ENCODE measurements around the gene MFF. TPM values are rescaled to one million over a fixed set of nuclear protein-coding genes. Genes with fewer than 3 reads are reported as not detected.
"Not testable (repeated sequence)": the region's sequence is repeated elsewhere in the genome, so short reads cannot be mapped to it uniquely, and the experiment has no call there.

MFF gene
- total RNA-seq, 1 donor from 2014 or later = 101 TPM

GRCh38 chr2:227370791-227371312 lies 45.8 kb downstream of the MFF start:
- peak; percentile 76 for ATAC-seq
- intact Hi-C loops (cut with micrococcal nuclease) = no loop called here
- no peak for DNase-seq

GRCh38 chr2:227373389-227373788 lies 48.3 kb downstream of the MFF start:
- DNase-seq (no peak), ATAC-seq (no peak)
- intact Hi-C loops (cut with micrococcal nuclease) = no loop called here

- ATAC-seq (no peak), DNase-seq (no peak)
- intact Hi-C loops (cut with micrococcal nuclease) = no loop called here
Observed at GRCh38 chr2:227374158-227374557, 49.1 kb downstream of the MFF start.

DNA sequence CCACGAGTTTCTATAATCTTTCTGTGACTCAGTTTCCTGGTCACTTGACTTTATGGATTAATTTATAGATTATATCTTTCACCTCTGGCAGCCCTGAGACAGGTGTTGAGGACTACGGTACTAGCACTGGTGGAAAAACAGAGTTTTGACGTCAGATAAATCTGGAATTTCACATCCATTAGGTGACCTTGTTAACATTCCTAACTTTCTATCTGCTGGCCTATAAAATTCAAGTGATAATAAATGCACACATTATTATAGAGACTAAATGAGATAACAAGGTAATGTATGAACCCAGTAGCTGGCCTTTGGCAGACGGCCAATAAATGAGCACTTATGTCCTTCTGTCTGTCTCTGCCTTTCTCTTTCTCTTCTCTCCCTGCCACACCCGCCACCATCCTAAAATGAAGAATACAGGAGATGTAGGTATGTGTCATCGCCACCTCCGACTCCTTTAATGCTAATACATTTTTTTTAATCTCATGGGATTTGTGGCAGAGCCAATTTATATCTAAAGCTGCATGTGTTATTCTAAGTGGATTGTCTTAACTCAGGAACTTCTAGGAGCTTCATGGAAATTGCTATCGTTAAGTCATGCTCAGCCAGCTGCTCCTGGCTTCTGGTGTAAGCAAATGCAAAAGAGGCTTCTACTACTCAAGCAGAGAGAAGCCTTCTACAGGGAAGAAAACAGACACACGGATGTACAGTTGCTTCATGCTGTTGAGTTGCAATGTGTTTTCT lies 51.8 kb downstream of the MFF start:
- ATAC-seq = no peak
- intact Hi-C loops (cut with micrococcal nuclease) = no loop called here
- no peak for DNase-seq

DNA sequence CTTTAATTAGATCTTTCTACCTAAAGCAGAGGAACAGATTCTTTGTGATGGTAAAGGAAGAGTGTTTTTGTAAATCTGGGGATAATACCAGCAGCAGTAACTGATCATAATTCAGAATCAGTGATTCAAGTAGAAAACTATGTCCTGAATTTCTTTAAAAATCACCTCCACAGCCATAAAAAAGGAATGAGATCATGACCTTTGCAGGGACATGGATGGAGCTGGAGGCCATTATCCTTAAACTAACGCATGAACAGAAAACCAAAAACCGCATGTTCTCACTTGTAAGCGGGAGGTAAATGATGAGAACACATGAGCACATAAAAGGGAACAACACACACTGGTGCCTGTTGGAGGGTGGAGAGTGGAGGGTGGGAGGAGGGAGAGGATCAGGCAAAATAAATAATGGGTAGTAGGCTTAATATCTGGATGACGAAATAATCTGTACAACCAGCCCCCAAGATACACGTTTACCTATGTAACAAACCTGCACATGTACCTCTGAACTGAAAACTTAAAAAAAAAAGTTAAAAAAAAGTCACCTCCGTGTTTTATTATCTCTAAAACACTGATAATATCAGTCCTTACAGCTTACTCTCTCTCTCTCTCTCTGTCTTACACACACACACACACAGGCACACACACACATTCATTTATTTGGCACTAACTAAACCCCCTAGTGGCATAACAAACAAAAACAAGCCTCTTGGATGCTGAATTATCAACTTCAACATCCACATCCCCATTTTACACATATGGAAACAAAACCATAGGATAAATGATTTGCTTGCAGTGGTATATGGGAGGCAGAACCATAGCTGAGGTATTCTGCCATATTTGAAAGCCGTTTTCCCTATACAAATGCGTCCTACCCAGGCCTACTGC lies 52.7 kb downstream of the MFF start:
- intact Hi-C loops (cut with micrococcal nuclease) = no loop called here
- ATAC-seq = no peak
- no peak for DNase-seq

DNA sequence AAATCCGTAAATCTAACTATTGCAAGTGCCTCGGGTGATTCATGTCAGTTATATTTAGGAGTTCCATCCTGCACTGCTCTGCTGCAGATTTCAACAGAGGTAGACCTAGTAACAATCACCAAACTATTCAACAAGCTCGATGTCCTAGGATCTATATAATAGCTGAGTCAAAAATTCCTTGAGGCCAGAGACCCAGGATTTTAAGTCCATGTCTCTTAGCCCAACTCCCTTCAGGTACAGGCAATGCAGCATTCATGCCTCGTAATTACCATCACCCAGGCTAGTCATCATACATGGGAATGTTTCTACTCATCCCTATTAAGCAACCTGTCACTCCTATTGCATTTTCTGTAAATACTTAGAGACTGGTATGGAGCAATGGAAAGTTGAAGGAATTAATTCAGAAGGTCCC lies 53.3 kb downstream of the MFF start:
- DNase-seq = no peak
- no peak for ATAC-seq
- intact Hi-C loops (cut with micrococcal nuclease) = no loop called here

GRCh38 chr2:227379095-227379494 lies 54.0 kb downstream of the MFF start, which contains the start of gene TM4SF20:
TSS of gene TM4SF20 (minus strand) at chr2:227379306. CDS start at chr2:227379268, 38 bp downstream.
- intact Hi-C loops (cut with micrococcal nuclease) = no loop called here
- DNase-seq (no peak), ATAC-seq (no peak)

GRCh38 chr2:227382241-227382835 lies 57.3 kb downstream of the MFF start:
- intact Hi-C loops (cut with micrococcal nuclease) = not testable (repeated sequence)

DNA sequence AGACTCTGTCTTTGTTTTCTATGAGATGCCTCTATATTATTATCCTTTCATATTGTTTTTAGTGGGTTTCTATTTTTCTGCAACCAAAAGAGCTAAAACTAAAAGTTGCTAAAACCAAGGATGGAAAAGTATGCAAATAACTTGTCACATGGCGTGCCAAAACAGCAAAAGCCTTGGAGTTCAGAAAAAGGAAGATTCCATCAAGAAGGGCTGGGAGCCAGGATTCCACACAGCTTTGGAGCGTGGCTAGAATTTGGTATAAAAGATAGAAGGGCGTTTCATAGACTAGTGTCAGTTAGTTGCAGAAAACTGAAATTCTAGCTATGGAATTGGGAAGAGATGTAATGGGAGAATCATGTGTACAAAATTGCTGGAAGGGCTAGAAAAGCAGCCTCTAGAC lies 58.6 kb downstream of the MFF start:
- intact Hi-C loops (cut with micrococcal nuclease) = no loop called here
- ATAC-seq = no peak
- no peak for DNase-seq

More at GRCh38 chr2:227382241-227382835, 57.3 kb downstream of the MFF start:
- not testable (repeated sequence) for DNase-seq, ATAC-seq

GRCh38 chr2:227386630-227387029 lies 61.6 kb downstream of the MFF start:
- ATAC-seq (no peak), DNase-seq (no peak)
- intact Hi-C loops (cut with micrococcal nuclease) = no loop called here

GRCh38 chr2:227387583-227387982 lies 62.5 kb downstream of the MFF start, which contains the start of gene SCYGR1:
TSS of gene SCYGR1 (minus strand) at chr2:227387949. CDS start at chr2:227387949, 0 bp downstream.
- ATAC-seq; intact Hi-C loops (cut with micrococcal nuclease); DNase-seq: not testable (repeated sequence)

DNA sequence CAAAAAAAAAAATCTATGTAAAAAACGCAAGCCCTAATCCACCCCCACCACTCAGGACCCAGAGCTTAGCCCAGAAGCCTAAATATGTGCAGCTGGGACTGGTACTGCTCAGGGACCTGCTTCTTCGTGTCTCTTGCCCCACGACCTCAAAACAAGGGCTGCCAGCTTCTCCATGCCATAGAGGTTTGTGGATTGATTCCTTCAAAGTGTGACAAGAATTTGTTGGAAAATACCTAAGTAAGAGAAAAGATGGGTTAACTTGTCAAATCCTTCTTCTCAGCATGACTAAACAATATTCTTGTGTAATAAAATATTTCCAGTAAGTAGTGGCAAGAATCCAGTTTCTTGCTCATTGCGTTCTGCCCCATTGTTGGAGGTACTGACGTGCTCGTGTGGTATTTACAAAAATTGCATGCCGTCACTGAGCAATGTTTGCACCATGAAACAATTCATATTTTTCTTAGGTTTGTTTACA lies 63.5 kb downstream of the MFF start:
- intact Hi-C loops (cut with micrococcal nuclease) = no loop called here
- ATAC-seq = no peak
- DNase-seq = no peak

DNA sequence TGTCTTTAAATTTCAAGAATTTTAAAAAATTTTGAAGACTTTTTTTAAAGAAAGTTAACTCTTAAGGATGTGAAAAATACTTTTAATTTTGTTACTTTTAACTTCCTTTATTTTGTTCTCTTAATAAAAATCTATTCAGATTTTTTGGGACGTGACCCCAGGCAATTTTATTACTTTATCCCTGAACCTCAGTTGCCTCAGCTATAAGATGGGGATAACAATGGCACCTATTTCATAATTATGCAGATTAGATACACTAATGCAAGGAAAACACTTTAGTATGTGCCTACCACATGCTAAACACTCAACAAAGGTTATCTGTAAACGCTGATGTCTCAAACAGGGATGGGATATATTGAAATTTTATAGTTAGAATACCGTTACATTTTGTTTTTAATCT lies 64.2 kb downstream of the MFF start:
- no peak for ATAC-seq
- intact Hi-C loops (cut with micrococcal nuclease) = no loop called here
- no peak for DNase-seq

DNA sequence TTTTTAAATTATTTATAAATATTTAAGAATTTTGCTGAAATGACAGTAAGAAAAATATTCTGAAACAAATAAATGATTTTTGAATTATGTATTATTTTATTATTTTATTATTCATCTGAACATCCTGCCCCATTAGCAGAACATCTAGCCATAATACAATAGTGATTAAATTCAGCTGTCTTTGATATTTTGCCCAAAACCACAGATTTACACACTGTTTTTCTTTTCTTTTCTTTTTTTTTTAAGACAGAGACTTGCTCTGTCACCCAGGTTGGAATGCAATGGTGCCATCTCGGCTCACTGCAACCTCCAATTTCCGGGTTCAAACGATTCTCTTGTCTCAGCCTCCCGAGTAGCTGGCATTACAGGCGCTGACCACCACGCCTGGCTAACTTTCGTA lies 64.6 kb downstream of the MFF start:
- intact Hi-C loops (cut with micrococcal nuclease) = no loop called here
- ATAC-seq = no peak
- no peak for DNase-seq

DNA sequence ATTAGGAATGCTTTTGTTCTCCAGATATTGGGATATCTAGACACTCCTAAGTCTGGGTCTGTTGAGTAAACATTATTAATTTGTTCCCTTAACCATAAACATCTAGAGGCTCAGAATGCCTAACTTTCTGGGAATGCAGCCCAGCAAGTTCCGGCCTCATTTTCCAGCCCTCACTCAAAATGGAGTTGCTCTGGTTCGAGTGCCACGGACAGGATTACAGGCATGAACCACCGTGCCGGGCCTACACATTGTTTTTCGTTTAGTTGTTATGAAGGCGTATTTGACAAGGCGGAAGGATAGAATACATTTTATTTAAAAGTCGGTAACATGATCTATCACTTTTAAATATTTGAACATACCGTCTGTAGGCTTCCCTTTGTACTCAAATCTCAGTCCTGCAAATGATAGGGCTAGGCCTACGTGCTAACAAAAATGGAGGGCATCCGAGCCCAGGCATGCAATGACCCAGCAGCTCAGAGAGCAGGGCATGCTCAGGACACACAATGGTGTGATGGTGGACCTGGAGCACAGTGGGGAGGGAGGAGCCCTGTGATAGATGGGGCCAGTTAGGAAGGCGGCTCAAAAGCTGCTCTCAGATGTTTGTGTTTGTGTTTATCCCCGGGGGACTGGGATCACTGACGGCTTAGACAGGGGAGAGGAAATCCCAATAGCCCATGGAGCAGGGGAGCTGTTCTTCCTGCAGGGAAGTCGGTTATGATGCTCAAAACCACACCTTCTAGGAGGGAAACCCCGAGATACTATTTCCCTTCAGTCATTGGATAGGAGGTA lies 65.6 kb downstream of the MFF start:
- intact Hi-C loops (cut with micrococcal nuclease) = no loop called here
- no peak for ATAC-seq
- no peak for DNase-seq

GRCh38 chr2:227394401-227394800 lies 69.3 kb downstream of the MFF start:
- intact Hi-C loops (cut with micrococcal nuclease) = no loop called here
- DNase-seq (no peak), ATAC-seq (no peak)

- intact Hi-C loops (cut with micrococcal nuclease) = no loop called here
- no peak for ATAC-seq
- DNase-seq = no peak
Observed at GRCh38 chr2:227395556-227395955, 70.5 kb downstream of the MFF start.

- intact Hi-C loops (cut with micrococcal nuclease) = no loop called here
- no peak for DNase-seq
- ATAC-seq = no peak
Observed at GRCh38 chr2:227397562-227397961, 72.5 kb downstream of the MFF start.

All from left ventricle myocardium superior (tissue), 1 donor.